GM23248 (cell line): ENCODE measurements around the gene TNRC6C. TPM values are rescaled to one million over a fixed set of nuclear protein-coding genes. Genes with fewer than 3 reads are reported as not detected.
"Not testable (repeated sequence)": the region's sequence is repeated elsewhere in the genome, so short reads cannot be mapped to it uniquely, and the experiment has no call there.

Experiments used
- DNase-seq: peaks from one replicate; pipeline ENCODE4 v3.0.0-alpha.2; 2015
- H2AFZ ChIP-seq: fragments of 200-600 bp; sonication (generic); 2 replicates; pipeline ENCODE4 v1.6.1; 2016; ENCODE audit warnings: antibody characterized with exemption
- H3F3A ChIP-seq: fragments of 200-600 bp; sonication (generic); 2 replicates; pipeline ENCODE4 v1.6.1; 2016; ENCODE audit warnings: mild to moderate bottlenecking, antibody characterized with exemption, mixed run types; ENCODE audit not compliant: insufficient read depth
- H3K27ac ChIP-seq: fragments of 200-600 bp; sonication (generic); 2 replicates; pipeline ENCODE4 v1.5.1; 2016; ENCODE audit warnings: mild to moderate bottlenecking
- H3K27me3 ChIP-seq: fragments of 200-600 bp; sonication (generic); replicated peaks from 2 replicates; pipeline ENCODE4 v1.6.1; 2016; ENCODE audit warnings: mild to moderate bottlenecking; ENCODE audit not compliant: insufficient read depth
- H3K36me3 ChIP-seq: fragments of 200-600 bp; sonication (generic); 2 replicates; pipeline ENCODE4 v1.6.1; 2016; ENCODE audit warnings: low read depth, mild to moderate bottlenecking
- H3K4me1 ChIP-seq: fragments of 200-600 bp; sonication (generic); 2 replicates; pipeline ENCODE4 v1.6.1; 2016; ENCODE audit warnings: mild to moderate bottlenecking; ENCODE audit not compliant: insufficient read depth
- H3K4me2 ChIP-seq: fragments of 200-600 bp; sonication (generic); one replicate; pipeline ENCODE4 v1.6.1; 2016; ENCODE audit warnings: mild to moderate bottlenecking; ENCODE audit not compliant: unreplicated experiment
- H3K4me3 ChIP-seq: fragments of 200-600 bp; sonication (generic); 2 replicates; pipeline ENCODE4 v1.5.1; 2016; ENCODE audit warnings: mild to moderate bottlenecking
- H3K79me2 ChIP-seq: fragments of 200-600 bp; sonication (generic); 2 replicates; pipeline ENCODE4 v1.6.1; 2016; ENCODE audit warnings: mild to moderate bottlenecking; ENCODE audit not compliant: insufficient read depth
- H3K9ac ChIP-seq: fragments of 200-600 bp; sonication (generic); 2 replicates; pipeline ENCODE4 v1.6.1; 2016; ENCODE audit warnings: mild to moderate bottlenecking
- H3K9me2 ChIP-seq: fragments of 200-600 bp; sonication (generic); 2 replicates; pipeline ENCODE4 v1.6.1; 2016; ENCODE audit warnings: mixed run types, mild to moderate bottlenecking, moderate library complexity; ENCODE audit not compliant: insufficient read depth
- H3K9me3 ChIP-seq: fragments of 200-600 bp; sonication (generic); one replicate; pipeline ENCODE4 v1.6.1; 2017; ENCODE audit warnings: low read depth
- H4K20me1 ChIP-seq: fragments of 200-600 bp; sonication (generic); 2 replicates; pipeline ENCODE4 v1.6.0; 2016; ENCODE audit not compliant: insufficient read depth
- EZH2 ChIP-seq: fragments of 200-600 bp; sonication (generic); IDR thresholded peaks from 2 replicates; pipeline ENCODE4 v1.6.1; 2018; ENCODE audit warnings: antibody characterized with exemption, mild to moderate bottlenecking; ENCODE audit not compliant: insufficient read depth, poor library complexity, severe bottlenecking
- EZH2phosphoT487 ChIP-seq: fragments of 200-600 bp; sonication (generic); IDR thresholded peaks from 2 replicates; pipeline ENCODE4 v1.6.1; 2018; ENCODE audit warnings: antibody characterized with exemption, moderate library complexity, mild to moderate bottlenecking, low read depth; ENCODE audit not compliant: insufficient read depth
- WGBS, 2 experiments: methylation state at CpG; one replicate each; pipeline ENCODE4 v1.1.6; 2015 to 2017; ENCODE audit warnings: low lambda C conversion rate in 2 of 2, low coverage in 1 of 2; ENCODE audit errors: missing lambda C conversion rate in 2 of 2; 5-methylcytosine and 5-hydroxymethylcytosine counted together
- in situ Hi-C: fragments of 300-500 bp; cut with MboI; formaldehyde crosslinking; loops from 2 replicates; pipeline ENCODE4 v1.15.0; 2020
- polyA plus RNA-seq: library from polyadenylated mRNA; unstranded; fragments of >200 nt; fragmentation: Nextera tagmentation; extraction: Ambion mirVana; gene quantifications from 2 replicates; pipeline ENCODE4 v1.2.1, GENCODE V29; 2016
- total RNA-seq: library from RNA; depleted of rRNA; stranded (reverse); fragments of >200 nt; shearing (Covaris generic); gene quantifications from 2 replicates; pipeline ENCODE4 v1.2.3, GENCODE V29; 2014

TNRC6C gene
- total and polyA plus RNA-seq, 2 experiments from 2014 or later, result 2.3 TPM

- DNase-seq, result no peak
- WGBS, 2 experiments, result 61% methylated on average over 11 of the region's 11 CpGs
- H3K9me2 ChIP-seq, result no peaks in the 10 kb centered on the region
- no peak overlapping the region for H3K4me3 ChIP-seq
- H3F3A ChIP-seq, result no peaks in the 10 kb centered on the region
- peaks cover 52% of the 10 kb centered on the region for H3K27me3 ChIP-seq
- no peak overlapping the region for H3K27ac ChIP-seq
- H4K20me1 ChIP-seq, result no peaks in the 10 kb centered on the region
- H3K9me3 ChIP-seq, result no peaks in the 10 kb centered on the region
- no peak overlapping the region for H3K9ac ChIP-seq
- H3K79me2 ChIP-seq, result no peaks in the 10 kb centered on the region
- no peaks in the 10 kb centered on the region for H3K36me3 ChIP-seq
- no peak for TF ChIP-seq EZH2phosphoT487
- no peak for TF ChIP-seq EZH2
- no peak overlapping the region for H3K4me2 ChIP-seq
- no peaks in the 10 kb centered on the region for H3K4me1 ChIP-seq
- no peak overlapping the region for H2AFZ ChIP-seq
- in situ Hi-C loops, result no loop called here
Observed at GRCh38 chr17:77935121-77935571, 23.4 kb upstream of the TNRC6C start.

- H3F3A ChIP-seq, H3K4me2 ChIP-seq, H3K9me3 ChIP-seq, H3K4me3 ChIP-seq, H3K79me2 ChIP-seq, DNase-seq, in situ Hi-C loops, H3K9me2 ChIP-seq, H3K36me3 ChIP-seq, H3K27ac ChIP-seq, H4K20me1 ChIP-seq, H3K4me1 ChIP-seq, H2AFZ ChIP-seq, H3K9ac ChIP-seq: not testable (repeated sequence)
- H3K27me3 ChIP-seq, result peaks cover 51% of the 10 kb centered on the region
- WGBS, 2 experiments, result 0 to 22% methylated on average over 1 to 6 of the region's 6 CpGs
Observed at GRCh38 chr17:77935744-77936143, 22.8 kb upstream of the TNRC6C start.

DNA sequence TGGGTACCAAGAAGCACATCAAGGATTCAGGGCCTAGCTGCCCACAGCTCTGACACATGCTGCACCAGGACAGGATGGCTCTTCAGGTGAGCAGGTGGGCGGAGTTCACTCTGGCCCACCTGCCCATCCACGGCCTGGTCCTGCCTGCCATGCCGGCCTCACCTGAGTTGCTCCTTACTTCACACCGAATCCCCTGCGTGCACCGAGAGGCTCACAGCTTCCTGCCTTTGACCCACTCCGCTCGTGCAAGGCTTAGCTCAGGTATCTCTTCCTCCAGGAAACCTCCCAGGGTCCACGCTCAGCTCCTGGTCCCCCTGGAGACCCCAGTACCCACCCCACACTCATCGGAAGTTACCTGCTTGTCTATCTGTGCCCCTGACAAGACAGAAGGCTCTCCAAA lies 21.6 kb upstream of the TNRC6C start:
- Histone ChIP-seq H3K9ac (no peak overlapping the region), H3K4me2 (no peak overlapping the region), H3K27ac (no peak overlapping the region), H3K4me3 (no peak overlapping the region), H3K36me3 (no peaks in the 10 kb centered on the region), H3K4me1 (no peaks in the 10 kb centered on the region), H3K79me2 (no peaks in the 10 kb centered on the region), H3K9me3 (no peaks in the 10 kb centered on the region), H2AFZ (no peak overlapping the region), H3K9me2 (no peaks in the 10 kb centered on the region), H3K27me3 (peaks cover 53% of the 10 kb centered on the region), H3F3A (no peaks in the 10 kb centered on the region), H4K20me1 (no peaks in the 10 kb centered on the region)
- in situ Hi-C loops, result no loop called here
- DNase-seq, result no peak
- 60 to 69% methylated on average over 9 of the region's 10 CpGs for WGBS, 2 experiments
- no peak for TF ChIP-seq EZH2
- TF ChIP-seq EZH2phosphoT487, result no peak

DNA sequence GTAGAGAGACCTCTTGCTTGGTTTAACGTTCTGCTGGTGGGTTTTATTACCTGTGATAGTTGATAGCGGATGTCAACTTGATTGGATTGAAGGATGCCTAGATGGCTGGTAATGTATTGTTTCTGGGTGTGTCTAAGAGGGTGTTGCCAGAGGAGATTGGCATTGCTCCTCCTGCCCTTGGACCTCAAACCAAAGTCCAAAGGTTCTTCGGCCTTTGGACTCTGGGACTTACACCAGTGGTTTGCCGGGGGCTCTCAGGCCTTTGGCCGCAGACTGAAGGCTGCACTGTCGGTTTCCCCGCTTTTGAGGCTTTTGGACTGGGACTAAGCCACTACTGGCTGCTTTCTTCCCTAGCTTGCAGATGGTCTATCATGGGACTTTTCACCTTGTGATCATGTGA lies 17.5 kb upstream of the TNRC6C start:
- H3K4me1 ChIP-seq, result no peaks in the 10 kb centered on the region
- no peaks in the 10 kb centered on the region for H3K9me3 ChIP-seq
- no peak overlapping the region for H2AFZ ChIP-seq
- H3F3A ChIP-seq, result no peaks in the 10 kb centered on the region
- H3K9ac ChIP-seq, result no peak overlapping the region
- H3K4me2 ChIP-seq, result no peak overlapping the region
- DNase-seq, result no peak
- in situ Hi-C loops, result no loop called here
- WGBS, 2 experiments, result 69 to 77% methylated on average over 7 of the region's 7 CpGs
- H3K27me3 ChIP-seq, result peaks cover 47% of the 10 kb centered on the region
- no peaks in the 10 kb centered on the region for H3K36me3 ChIP-seq
- H3K9me2 ChIP-seq, result no peaks in the 10 kb centered on the region
- no peak overlapping the region for H3K4me3 ChIP-seq
- H3K79me2 ChIP-seq, result no peaks in the 10 kb centered on the region
- TF ChIP-seq EZH2 (no peak), EZH2phosphoT487 (no peak)
- no peaks in the 10 kb centered on the region for H4K20me1 ChIP-seq
- H3K27ac ChIP-seq, result no peak overlapping the region
